NCI-H2081 treated with DMSO at 0.1 percent for 48 hours (cell line): ENCODE results near the gene TLR7.

Source experiments
- DNase-seq: peaks from one replicate; lab custom pipeline; 2025; lab: John Stamatoyannopoulos, UW

Gene TLR7

DNA sequence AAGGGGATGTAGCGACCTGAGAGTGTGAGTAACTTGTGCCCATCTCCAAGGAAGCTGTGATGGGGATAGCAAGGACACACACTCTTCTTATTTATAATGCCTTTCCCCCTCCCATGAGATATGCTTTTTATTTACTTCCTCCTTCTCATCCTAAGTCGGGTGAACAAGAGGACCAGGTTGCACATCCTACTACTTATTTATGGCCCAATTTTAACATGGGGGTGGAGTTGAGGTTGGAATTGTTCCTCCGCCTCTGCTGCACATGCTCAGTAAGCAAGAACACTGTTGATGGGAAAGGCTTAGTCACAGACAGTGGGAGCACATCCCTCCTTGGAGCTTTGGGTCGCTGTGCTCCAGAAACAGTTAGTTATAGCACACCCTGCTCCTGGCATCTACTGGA lies 24.3 kb downstream of the TLR7 start:
- DNase-seq: no peak

DNA sequence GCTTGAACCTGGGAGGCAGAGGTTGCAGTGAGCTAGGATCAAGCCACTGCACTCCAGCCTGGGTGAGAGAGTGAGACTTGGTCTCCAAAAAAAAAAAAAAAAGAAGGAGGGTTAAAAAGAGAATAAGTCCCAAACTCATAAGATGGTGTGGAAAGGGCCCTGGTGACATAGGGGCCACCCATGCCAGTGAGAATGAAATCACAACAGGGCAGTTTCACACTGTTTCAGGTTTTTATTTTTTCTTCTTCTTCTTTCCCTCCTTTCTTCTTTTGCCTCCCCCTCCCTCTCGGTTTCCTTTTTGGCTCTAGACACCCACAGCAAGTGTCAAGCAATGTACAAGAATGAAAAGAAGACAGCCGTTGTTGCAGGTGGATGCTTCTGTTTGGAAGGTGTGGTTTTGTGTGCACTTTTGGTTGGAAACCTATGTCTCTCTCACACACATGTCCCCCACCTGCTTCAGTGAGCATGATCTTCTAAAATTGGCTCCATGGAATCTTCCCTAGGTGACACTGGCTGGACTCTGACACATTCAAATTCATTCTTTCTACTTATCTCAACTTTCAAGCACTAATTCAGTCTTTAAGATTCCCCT lies 25.1 kb downstream of the TLR7 start:
- no peak for DNase-seq

DNA sequence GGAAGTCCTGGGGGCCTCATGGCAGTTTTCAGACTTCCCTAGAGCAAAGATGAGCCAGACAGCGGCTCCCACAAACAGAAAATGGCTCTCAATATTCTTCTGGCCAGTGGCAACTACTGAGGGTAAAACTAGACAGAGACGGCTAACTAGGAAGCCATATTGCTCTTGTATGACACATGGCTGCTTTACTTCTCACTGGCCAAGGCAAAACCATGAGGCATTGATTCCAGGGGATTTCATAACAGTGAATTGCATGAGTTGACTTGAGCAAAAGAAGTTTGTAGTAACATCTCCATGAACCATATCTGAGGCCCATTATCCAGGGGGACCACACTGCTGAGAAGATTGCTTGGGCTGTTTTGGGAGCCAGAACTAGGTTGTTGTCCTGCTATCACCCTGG lies 25.8 kb downstream of the TLR7 start:
- no peak for DNase-seq

DNA sequence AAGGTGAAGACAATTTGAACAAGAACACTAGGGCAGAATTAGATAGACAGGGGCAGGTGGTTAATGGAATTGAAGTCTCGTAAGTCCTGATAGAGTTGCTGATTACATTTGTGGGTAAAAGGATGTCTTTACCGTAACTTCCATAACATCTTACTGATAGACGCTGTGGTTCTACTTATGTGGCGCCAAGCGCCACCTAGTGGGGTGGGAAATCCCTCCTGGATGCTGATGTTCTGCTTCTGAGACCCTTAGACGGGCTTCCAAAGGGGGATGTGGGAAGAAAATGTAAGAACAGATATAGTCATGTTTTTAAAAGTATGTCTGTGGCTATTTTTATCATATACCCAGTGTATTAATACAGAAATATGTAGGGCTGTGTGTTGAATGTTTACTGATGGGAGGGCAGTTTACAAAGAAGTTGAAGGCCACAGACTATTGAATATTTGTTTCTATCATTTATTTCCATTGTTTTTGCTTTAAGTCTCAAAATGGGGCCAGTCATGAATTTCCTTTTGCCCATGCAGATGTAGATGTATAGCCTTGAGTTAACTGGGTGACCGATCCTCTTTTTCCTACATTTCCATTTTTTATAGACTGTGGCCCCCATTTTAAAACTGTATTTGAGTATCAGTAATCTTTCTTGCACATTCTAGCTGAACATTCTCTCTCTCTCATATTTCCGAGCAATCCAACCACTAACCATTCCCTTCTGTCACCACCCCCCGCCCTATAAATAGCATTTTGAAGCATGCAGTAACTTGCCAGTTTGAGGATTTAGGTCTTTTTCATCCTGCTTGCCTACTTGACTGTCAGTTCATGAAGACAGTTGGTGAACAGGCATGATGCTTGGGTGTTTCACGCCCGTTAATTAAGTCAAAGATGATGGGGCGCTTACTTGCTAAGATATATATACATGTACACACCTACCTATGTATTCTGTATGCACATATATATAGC lies 27.5 kb downstream of the TLR7 start:
- DNase-seq: no peak

DNA sequence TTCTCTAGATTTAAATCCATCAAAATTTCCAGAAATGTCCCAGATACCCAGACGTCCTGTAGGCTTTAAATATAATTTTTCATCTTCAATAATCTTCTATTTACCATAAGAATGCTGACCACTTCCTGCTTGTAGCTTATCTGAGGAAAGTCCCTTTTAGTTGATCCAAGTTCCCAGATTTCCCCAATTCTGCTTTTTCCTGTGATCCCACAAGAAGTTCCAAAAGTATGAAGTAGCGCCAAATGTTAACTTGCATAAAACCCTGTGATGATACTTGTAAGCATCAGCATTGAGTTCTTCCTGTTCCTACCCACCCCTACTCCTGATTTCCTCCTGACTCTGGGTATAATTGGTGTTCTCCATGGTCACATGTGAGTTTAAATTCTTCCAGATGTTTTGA lies 29.0 kb downstream of the TLR7 start:
- DNase-seq: no peak

DNA sequence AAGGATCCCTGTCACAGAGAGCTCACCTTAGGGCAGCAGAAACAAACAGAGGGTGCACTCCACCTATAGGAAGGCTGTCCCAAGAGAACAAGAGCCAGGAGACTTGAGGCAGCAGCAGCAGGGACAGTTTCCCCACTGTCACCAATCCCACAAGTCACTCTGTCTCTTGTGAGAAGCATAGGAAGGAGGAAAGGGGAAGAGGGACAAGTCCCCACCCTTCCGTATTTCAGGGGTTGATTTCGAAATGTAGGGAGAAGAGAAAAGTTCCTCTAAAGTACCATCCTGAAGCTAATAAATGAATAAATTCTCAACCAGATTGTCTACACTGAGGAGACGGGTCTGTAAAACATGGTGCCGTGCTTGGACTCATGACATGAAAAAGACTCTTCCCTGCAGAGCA lies 30.1 kb downstream of the TLR7 start:
- DNase-seq: no peak

DNA sequence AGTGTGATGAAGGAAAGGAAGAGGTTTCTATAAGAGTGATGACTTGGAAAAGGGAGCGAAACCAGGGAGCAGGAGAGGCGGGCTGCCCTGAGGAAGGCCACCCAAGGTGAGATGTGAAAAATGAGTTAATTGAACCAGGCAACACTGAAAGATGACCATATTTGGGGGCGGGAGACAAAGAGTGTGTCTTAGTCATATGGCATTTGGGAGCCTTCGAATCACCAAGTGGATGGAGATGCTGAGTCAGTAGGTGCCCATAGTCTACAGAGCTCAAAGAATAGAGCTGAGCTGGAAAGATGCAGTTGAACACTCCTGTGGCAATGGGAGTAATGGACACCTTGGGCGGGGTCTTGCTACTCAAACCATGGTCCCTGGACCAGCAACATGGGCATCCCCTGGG lies 31.2 kb downstream of the TLR7 start:
- DNase-seq: no peak

DNA sequence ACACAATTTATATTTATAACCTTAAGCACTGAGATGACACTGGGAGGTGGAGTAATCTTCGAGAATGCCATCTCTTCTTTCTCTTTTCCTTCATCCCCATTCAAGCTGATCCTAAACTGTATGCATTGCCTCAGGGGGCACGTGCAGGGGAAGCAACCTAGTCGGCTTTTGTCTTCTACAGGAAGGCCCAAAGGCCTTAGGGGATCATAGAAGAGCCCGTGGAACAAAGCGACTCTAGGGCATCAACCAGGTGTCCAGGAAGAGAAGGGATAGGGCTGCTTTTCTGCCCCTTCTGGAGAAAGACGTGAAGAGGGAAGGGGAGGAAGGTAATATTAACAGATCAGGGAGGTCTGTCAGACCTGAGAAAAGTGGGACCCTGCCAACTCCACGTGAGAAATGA lies 32.6 kb downstream of the TLR7 start:
- DNase-seq: no peak

DNA sequence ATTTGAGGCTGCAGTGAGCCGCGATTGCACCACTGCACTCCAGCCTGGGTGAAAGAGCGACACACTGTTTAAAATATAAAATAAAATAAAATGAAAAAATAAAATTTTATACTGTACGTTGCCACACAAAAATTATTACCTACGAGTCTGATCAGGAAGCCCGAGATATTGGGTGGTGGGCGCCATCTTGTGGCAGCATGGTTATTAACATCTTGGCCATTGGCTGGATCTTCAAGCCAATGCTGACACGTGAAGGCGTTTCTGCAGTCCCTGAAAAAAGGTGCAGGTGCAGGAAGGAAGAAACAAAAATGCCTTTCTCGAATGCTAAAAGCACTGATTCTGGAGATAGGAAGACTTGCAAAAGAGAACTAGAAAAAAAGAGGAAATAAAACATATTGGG lies 34.6 kb downstream of the TLR7 start:
- DNase-seq: no peak

DNA sequence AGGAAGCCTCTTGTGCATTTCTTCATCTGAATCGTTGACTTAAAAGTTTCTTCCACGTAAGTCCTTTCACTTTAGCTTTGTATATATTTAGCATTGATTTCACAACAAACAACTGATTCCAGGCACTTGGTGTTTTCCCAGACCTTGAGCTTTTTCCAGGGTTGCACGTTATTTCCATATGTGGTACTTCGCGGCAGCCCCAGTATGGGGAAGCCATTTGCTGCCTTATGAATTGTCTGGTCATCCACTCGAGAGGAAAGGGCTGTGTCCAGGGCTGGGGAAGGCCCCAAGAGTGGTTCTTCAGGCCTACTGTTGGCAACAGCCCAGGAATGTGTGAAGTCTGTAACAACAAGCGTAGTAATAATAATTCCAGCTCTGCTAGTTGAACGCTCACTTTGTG lies 36.8 kb downstream of the TLR7 start:
- no peak for DNase-seq

DNA sequence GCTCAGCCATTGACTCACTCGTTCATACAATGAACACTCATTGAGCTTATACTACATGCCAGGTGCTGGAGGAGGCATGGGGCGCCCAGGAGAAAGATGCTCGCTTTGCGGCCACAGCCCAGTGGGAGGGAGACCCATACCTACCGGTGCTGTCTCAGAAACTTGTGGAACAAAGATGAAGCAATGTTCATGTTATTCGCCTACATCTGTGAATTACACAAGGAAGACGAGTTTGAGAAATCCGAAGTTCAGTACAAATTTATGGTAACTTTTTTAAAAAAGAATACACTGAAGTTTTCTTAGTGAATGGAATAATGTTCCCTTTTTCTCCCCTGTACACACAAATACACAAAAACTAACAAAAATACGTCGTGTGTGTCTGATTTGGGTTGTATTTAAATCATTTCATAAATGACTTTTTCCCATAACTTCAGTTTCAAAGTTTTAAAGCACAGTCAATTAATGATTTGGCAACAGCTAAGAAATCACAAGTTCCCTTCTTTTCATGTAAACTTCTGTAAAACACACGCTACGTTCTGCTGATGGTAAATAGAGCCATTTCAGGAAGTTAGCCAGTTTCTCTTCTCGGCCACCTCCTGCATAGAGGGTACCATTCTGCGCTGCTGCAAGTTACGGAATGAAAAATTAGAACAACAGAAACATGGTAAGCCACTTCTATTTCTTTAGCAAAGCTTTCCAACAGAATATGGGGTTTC lies 39.3 kb downstream of the TLR7 start, which contains the start of gene TLR8:
Gene TLR8, plus strand, starts transcription at position 575 of the 716 bp plus-strand sequence. Its CDS starts 87 bp downstream, at position 662.
- DNase-seq: no peak

DNA sequence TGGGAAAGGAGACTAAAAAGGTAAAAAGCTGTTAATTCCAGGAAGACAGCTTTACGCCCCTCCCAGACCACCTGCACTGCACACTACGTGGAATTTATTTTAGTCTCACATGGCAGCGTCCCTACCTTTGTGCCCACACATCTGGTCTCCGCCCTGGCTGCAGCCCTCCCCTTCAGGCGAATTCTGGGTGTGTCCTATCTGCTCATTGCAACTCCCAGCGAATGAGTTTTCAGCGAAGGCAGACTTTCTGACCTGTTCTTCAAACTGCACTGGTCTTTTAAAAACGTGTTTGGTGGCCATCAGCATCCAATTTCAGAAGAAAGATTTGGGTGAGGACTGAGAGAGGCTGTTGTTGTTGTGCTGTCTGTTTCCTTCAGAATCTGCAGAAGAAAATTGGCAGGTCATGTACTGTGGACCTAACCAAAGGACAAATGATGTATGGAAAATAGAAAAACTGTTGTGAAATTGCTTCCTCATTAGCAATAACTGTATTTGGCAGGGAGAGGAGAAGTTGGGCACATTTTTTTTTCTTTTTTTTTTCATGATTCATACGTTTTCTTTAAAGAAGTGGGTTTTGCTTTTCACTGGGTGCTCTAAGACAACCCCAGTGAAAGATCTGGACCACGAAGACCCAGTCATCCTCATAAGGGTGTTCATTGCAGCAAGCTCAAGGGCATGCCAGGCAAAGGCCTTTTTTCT lies 43.7 kb downstream of the TLR7 start:
- DNase-seq: no peak

DNA sequence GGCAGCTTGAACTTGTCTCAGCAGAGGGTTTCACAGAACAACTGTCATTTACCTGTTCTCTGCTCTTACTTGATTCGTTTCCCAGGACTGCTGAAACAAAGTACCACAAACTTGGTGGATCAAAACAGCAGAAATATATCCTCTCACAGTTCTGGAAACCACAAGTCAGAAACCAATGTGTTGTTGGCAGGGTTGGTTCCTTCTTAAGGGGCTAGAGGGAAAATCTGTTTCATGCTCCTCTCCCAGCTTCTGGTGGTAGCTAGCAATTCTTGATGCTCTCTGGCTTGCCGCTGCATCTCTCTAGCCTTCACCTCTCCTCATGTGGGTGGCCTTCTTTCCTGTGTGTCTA lies 44.2 kb downstream of the TLR7 start:
- no peak for DNase-seq

DNA sequence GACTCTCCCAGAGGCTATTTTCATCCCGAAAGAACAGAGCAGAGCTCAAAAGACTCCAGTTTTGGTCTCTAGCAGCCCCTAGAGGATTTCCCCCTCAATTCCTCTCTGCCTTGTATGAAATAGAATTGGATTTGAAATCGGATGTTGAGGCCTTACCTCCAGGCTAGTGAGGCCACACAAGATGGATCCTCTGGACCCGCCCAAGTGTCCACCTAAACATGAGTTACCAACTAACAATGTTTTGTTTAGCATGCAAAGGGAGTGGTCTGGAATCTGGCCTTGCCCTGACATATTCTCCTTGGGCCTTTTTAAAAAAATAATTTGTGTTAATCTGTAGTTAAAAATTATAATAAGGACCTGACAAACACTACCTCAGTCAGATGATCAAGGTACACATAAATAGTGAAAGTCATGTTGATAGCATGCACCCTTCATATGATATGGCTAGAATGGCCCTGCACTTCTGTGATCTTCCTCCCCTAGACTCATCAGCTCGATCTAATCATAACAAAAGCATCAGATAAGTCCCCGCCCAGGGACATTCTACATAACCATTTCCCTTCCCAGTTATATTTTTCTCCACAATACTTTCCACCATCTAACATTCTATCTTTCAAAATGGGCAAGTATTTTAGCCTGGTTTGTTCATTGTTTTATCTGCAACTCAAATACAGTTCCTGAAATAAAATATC lies 46.1 kb downstream of the TLR7 start:
- no peak for DNase-seq

DNA sequence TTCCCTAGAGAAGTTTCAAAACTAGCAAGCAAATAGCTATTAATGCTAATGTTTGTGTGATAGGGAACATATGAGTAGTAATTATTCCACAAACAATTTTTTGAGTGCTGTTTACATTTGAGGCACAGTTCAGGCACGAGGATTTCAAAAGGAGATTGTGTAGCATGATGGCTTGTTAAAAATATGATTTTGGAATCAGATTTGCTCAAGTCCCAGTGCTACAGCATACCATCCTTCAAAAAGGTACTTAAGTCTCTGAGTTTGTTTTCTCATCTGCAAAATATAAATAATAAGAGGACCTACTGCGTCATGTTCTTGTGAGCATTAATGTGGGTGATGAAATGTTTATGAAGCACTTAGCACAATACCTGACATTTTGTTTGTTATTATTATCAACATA lies 50.9 kb downstream of the TLR7 start:
- no peak for DNase-seq

DNA sequence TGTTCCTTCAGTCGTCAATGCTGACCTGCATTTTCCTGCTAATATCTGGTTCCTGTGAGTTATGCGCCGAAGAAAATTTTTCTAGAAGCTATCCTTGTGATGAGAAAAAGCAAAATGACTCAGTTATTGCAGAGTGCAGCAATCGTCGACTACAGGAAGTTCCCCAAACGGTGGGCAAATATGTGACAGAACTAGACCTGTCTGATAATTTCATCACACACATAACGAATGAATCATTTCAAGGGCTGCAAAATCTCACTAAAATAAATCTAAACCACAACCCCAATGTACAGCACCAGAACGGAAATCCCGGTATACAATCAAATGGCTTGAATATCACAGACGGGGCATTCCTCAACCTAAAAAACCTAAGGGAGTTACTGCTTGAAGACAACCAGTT lies 52.2 kb downstream of the TLR7 start:
- no peak for DNase-seq

DNA sequence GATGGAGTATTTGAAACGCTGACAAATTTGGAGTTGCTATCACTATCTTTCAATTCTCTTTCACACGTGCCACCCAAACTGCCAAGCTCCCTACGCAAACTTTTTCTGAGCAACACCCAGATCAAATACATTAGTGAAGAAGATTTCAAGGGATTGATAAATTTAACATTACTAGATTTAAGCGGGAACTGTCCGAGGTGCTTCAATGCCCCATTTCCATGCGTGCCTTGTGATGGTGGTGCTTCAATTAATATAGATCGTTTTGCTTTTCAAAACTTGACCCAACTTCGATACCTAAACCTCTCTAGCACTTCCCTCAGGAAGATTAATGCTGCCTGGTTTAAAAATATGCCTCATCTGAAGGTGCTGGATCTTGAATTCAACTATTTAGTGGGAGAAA lies 52.7 kb downstream of the TLR7 start:
- DNase-seq: no peak

DNA sequence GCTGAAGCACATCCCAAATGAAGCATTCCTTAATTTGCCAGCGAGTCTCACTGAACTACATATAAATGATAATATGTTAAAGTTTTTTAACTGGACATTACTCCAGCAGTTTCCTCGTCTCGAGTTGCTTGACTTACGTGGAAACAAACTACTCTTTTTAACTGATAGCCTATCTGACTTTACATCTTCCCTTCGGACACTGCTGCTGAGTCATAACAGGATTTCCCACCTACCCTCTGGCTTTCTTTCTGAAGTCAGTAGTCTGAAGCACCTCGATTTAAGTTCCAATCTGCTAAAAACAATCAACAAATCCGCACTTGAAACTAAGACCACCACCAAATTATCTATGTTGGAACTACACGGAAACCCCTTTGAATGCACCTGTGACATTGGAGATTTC lies 54.1 kb downstream of the TLR7 start:
- DNase-seq: no peak

DNA sequence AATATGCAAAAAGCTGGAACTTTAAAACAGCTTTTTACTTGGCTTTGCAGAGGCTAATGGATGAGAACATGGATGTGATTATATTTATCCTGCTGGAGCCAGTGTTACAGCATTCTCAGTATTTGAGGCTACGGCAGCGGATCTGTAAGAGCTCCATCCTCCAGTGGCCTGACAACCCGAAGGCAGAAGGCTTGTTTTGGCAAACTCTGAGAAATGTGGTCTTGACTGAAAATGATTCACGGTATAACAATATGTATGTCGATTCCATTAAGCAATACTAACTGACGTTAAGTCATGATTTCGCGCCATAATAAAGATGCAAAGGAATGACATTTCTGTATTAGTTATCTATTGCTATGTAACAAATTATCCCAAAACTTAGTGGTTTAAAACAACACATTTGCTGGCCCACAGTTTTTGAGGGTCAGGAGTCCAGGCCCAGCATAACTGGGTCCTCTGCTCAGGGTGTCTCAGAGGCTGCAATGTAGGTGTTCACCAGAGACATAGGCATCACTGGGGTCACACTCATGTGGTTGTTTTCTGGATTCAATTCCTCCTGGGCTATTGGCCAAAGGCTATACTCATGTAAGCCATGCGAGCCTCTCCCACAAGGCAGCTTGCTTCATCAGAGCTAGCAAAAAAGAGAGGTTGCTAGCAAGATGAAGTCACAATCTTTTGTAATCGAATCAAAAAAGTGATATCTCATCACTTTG lies 55.2 kb downstream of the TLR7 start:
- no peak for DNase-seq

DNA sequence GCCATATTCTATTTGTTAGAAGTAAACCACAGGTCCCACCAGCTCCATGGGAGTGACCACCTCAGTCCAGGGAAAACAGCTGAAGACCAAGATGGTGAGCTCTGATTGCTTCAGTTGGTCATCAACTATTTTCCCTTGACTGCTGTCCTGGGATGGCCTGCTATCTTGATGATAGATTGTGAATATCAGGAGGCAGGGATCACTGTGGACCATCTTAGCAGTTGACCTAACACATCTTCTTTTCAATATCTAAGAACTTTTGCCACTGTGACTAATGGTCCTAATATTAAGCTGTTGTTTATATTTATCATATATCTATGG lies 55.7 kb downstream of the TLR7 start:
- no peak for DNase-seq

DNA sequence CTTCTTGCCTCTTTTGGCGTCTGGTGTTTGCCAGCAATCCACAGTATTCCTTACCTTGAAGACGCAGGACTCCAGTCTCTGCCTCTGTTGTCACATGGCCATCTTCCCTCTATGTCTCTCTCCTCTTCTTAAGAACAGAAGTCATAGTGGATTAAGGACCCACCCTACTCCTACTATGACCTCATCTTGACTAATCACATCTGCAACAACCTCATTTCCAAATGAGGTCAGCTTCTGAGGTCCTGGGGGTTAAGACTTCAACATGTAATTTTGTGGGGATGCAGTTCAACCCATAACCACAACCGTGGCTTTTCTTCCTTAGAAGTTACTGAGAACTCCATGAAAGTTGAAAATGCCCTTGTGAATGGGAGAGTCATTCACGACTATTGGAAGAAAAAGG lies 62.8 kb downstream of the TLR7 start:
- no peak for DNase-seq
